ENCODE data around the gene HOXB5.

Gene HOXB5

GRCh38 chr17:48628649-48629410 is 35.3 kb upstream of the HOXB5 start:
- peaks cover 0 to 4% of the 10 kb centered on the region in 2 donors for H3K4me1 ChIP-seq (ENCODE audit: control insufficient read depth in 2 of 2, insufficient read depth in 1 of 2, low read depth in 1 of 2, low read length in 2 of 2)
- H3K9ac ChIP-seq (ENCODE audit: low read depth, low read length, poor library complexity), result no peak overlapping the region
- no peak overlapping the region for H4K91ac ChIP-seq (ENCODE audit: low read depth, low read length, poor library complexity)
- no peak overlapping the region for H2BK5ac ChIP-seq (ENCODE audit: low read length)
- no peak overlapping the region for H2AK5ac ChIP-seq (ENCODE audit: low read depth, low read length)
- H2BK12ac ChIP-seq (ENCODE audit: low read length), result no peak overlapping the region
- no peak overlapping the region for H2BK15ac ChIP-seq (ENCODE audit: low read length)
- no peak for DNase-seq (ENCODE audit: low spot score)
- no peaks in the 10 kb centered on the region for H3K9me3 ChIP-seq (replicated peaks in 1 of 2; ENCODE audit: control insufficient read depth in 2 of 2, insufficient read depth in 1 of 2, low read depth in 1 of 2, low read length in 2 of 2)
- no peak overlapping the region for H3K18ac ChIP-seq (ENCODE audit: low read length)
- H3K4me3 ChIP-seq (ENCODE audit: low read length in 2 of 2), result no peak overlapping the region
- H3K4me2 ChIP-seq (ENCODE audit: insufficient read depth, low read length, poor library complexity, severe bottlenecking), result no peak overlapping the region
- H2AFZ ChIP-seq (ENCODE audit: low read length), result no peak overlapping the region
- no peak overlapping the region for H4K8ac ChIP-seq (ENCODE audit: low read depth, low read length)
- no peaks in the 10 kb centered on the region for H3K79me1 ChIP-seq (ENCODE audit: low read depth, low read length)
- H3K27me3 ChIP-seq (ENCODE audit: control insufficient read depth in 3 of 3, insufficient read depth in 3 of 3, low read depth in 1 of 3, low read length in 3 of 3), result peaks cover 50 to 100% (median 99%) of the 10 kb centered on the region in 3 experiments
- H3K14ac ChIP-seq (ENCODE audit: low read length), result peak overlapping the region; percentile 5
- no CpG with 5 or more reads among the region's 5 CpGs for WGBS, 2 donors (ENCODE audit: extremely low coverage in 2 of 2, insufficient read length in 2 of 2, insufficient replicate concordance in 1 of 2)
- no peaks in the 10 kb centered on the region for H3K36me3 ChIP-seq (replicated peaks in 1 of 2; ENCODE audit: control insufficient read depth in 2 of 2, insufficient read depth in 2 of 2, low read length in 2 of 2)
- H3K27ac ChIP-seq (replicated peaks; ENCODE audit: low read length), result no peak overlapping the region
- no peak overlapping the region for H2BK120ac ChIP-seq (ENCODE audit: low read depth, low read length)
- no peak overlapping the region for H3K4ac ChIP-seq (ENCODE audit: low read length)
- no peak overlapping the region for H3K23ac ChIP-seq (ENCODE audit: low read depth, low read length, poor library complexity)

DNA sequence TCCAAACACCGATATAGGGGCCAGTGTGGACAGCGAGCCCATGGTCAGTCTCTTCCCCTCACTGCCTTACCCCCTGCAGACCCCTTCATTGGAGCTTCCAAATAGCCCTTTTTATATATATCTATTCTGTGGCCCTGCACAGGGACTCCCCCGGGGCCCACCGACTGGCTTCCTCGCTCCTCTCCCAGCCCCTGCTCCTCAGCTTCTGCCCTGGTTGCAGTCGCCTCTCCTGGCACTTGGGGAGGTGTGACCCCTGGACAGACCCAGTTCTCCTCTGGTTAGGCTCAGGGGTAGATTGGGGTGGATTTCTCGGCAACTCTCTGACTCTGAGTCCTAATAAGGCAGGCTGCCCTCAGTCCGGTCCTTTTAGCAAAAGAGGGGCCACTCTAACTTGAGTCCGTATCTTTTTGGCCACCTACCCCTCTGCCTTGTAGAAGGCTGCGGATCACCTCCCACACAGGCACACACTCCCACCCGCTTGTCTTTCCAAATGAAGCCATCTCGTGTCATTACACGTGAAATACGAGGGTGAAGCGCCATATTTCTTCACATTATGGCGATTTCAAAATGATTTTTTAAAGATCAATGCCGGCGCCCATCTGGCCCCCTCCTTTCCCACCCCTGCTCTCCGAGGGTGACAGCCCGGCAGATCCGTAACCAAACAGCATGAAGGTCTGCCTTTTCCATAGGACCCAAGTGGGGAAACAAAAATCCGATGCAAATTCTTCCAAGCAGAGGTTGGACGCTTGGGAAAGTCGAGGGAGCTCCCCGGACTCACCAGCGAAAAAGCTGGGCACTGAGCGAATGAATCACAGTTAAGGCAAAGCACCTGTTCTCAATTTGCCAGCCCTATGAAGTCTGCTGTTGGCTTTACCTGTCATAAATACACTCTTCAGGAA is 34.3 kb upstream of the HOXB5 start:
- Histone ChIP-seq H3K18ac (ENCODE audit: low read length) (no peak overlapping the region), H3K36me3 (replicated peaks in 1 of 2; ENCODE audit: control insufficient read depth in 2 of 2, insufficient read depth in 2 of 2, low read length in 2 of 2) (no peaks in the 10 kb centered on the region), H3K79me1 (ENCODE audit: low read depth, low read length) (no peaks in the 10 kb centered on the region), H2AK5ac (ENCODE audit: low read depth, low read length) (no peak overlapping the region), H2BK15ac (ENCODE audit: low read length) (no peak overlapping the region), H3K14ac (ENCODE audit: low read length) (no peak overlapping the region), H4K91ac (ENCODE audit: low read depth, low read length, poor library complexity) (no peak overlapping the region), H3K23ac (ENCODE audit: low read depth, low read length, poor library complexity) (no peak overlapping the region), H3K9ac (ENCODE audit: low read depth, low read length, poor library complexity) (no peak overlapping the region), H3K4me3 (ENCODE audit: low read length in 2 of 2) (no peak overlapping the region), H3K4me2 (ENCODE audit: insufficient read depth, low read length, poor library complexity, severe bottlenecking) (no peak overlapping the region), H2BK120ac (ENCODE audit: low read depth, low read length) (no peak overlapping the region), H2BK5ac (ENCODE audit: low read length) (no peak overlapping the region), H3K27me3 (ENCODE audit: control insufficient read depth in 3 of 3, insufficient read depth in 3 of 3, low read depth in 1 of 3, low read length in 3 of 3) (peaks cover 49 to 100% (median 99%) of the 10 kb centered on the region in 3 experiments), H3K27ac (replicated peaks; ENCODE audit: low read length) (no peak overlapping the region), H2BK12ac (ENCODE audit: low read length) (no peak overlapping the region), H2AFZ (ENCODE audit: low read length) (no peak overlapping the region), H3K9me3 (replicated peaks in 1 of 2; ENCODE audit: control insufficient read depth in 2 of 2, insufficient read depth in 1 of 2, low read depth in 1 of 2, low read length in 2 of 2) (no peaks in the 10 kb centered on the region), H4K8ac (ENCODE audit: low read depth, low read length) (no peak overlapping the region), H3K4ac (ENCODE audit: low read length) (no peak overlapping the region), H3K4me1 (ENCODE audit: control insufficient read depth in 2 of 2, insufficient read depth in 1 of 2, low read depth in 1 of 2, low read length in 2 of 2) (peaks cover 0 to 4% of the 10 kb centered on the region in 2 donors)
- no peak for DNase-seq (ENCODE audit: low spot score)
- no CpG with 5 or more reads among the region's 27 CpGs for WGBS, 2 donors (ENCODE audit: extremely low coverage in 2 of 2, insufficient read length in 2 of 2, insufficient replicate concordance in 1 of 2)

DNA sequence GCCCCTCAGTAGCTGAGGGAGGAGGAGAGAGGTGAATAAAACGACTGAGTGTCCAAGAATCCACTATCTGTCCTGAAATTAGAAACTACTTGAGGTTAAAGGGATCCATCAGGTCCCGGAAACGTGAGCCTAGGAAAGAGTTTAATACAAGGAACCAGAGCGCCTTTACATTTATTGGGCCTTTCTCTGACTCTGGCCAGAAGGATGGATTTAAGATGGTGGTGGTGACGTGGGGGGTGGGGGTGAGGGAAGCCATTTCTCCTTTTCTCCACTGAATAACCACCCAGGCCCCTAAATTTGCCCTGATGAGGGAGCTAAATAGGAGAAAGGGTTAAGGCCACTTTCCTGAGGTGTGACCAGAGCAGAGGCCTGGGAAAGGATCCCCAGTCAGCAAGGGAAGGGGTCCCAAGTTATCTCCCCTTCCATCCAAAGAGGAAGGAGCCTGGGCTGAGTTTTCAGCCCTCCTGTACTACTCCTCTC is 33.6 kb upstream of the HOXB5 start:
- Histone ChIP-seq H3K27me3 (ENCODE audit: control insufficient read depth in 3 of 3, insufficient read depth in 3 of 3, low read depth in 1 of 3, low read length in 3 of 3) (peaks cover 48 to 100% (median 99%) of the 10 kb centered on the region in 3 experiments), H3K79me1 (ENCODE audit: low read depth, low read length) (no peaks in the 10 kb centered on the region), H3K4me3 (ENCODE audit: low read length in 2 of 2) (no peak overlapping the region), H3K18ac (ENCODE audit: low read length) (no peak overlapping the region), H4K91ac (ENCODE audit: low read depth, low read length, poor library complexity) (no peak overlapping the region), H3K14ac (ENCODE audit: low read length) (no peak overlapping the region), H2BK120ac (ENCODE audit: low read depth, low read length) (no peak overlapping the region), H2AK5ac (ENCODE audit: low read depth, low read length) (no peak overlapping the region), H3K4me2 (ENCODE audit: insufficient read depth, low read length, poor library complexity, severe bottlenecking) (no peak overlapping the region), H3K23ac (ENCODE audit: low read depth, low read length, poor library complexity) (no peak overlapping the region), H3K9ac (ENCODE audit: low read depth, low read length, poor library complexity) (no peak overlapping the region), H3K36me3 (replicated peaks in 1 of 2; ENCODE audit: control insufficient read depth in 2 of 2, insufficient read depth in 2 of 2, low read length in 2 of 2) (no peaks in the 10 kb centered on the region), H3K27ac (replicated peaks; ENCODE audit: low read length) (no peak overlapping the region), H4K8ac (ENCODE audit: low read depth, low read length) (no peak overlapping the region), H2AFZ (ENCODE audit: low read length) (no peak overlapping the region), H3K4ac (ENCODE audit: low read length) (no peak overlapping the region), H2BK15ac (ENCODE audit: low read length) (no peak overlapping the region), H3K9me3 (replicated peaks in 1 of 2; ENCODE audit: control insufficient read depth in 2 of 2, insufficient read depth in 1 of 2, low read depth in 1 of 2, low read length in 2 of 2) (peaks cover 0 to 2% of the 10 kb centered on the region in 2 donors), H3K4me1 (ENCODE audit: control insufficient read depth in 2 of 2, insufficient read depth in 1 of 2, low read depth in 1 of 2, low read length in 2 of 2) (peaks cover 0 to 4% of the 10 kb centered on the region in 2 donors), H2BK5ac (ENCODE audit: low read length) (no peak overlapping the region), H2BK12ac (ENCODE audit: low read length) (no peak overlapping the region)
- DNase-seq (ENCODE audit: low spot score), result no peak
- WGBS, 2 donors (ENCODE audit: extremely low coverage in 2 of 2, insufficient read length in 2 of 2, insufficient replicate concordance in 1 of 2), result no CpG with 5 or more reads among the region's 5 CpGs

All from neuronal stem cell (in vitro differentiated cells).